MM.1S (cell line): ENCODE measurements around the gene ZNF331.

Source experiments
- DNase-seq: peaks from one replicate; pipeline ENCODE4 v3.0.0-alpha.2; 2015
- H2AFZ ChIP-seq: fragments of 300-600 bp; sonication (generic); 2 replicates; pipeline ENCODE4 v1.6.0; 2016; ENCODE audit warnings: antibody characterized with exemption, low read length
- H3F3A ChIP-seq: fragments of 300-600 bp; sonication (generic); 2 replicates; pipeline ENCODE4 v1.6.1; 2016; ENCODE audit warnings: mild to moderate bottlenecking, antibody characterized with exemption, low read length, moderate library complexity, mixed read lengths; ENCODE audit not compliant: insufficient read depth
- H3K27ac ChIP-seq: fragments of 300-600 bp; sonication (generic); 2 replicates; pipeline ENCODE4 v1.5.1; 2016; ENCODE audit warnings: mild to moderate bottlenecking, low read length
- H3K27me3 ChIP-seq: fragments of 300-600 bp; sonication (generic); replicated peaks from 2 replicates; pipeline ENCODE4 v1.6.0; 2016; ENCODE audit warnings: low read length; ENCODE audit not compliant: insufficient read depth
- H3K36me3 ChIP-seq: fragments of 300-600 bp; sonication (generic); replicated peaks from 2 replicates; pipeline ENCODE4 v1.6.1; 2016; ENCODE audit warnings: mild to moderate bottlenecking, low read length, mixed read lengths; ENCODE audit not compliant: insufficient read depth
- H3K4me1 ChIP-seq: fragments of 300-600 bp; sonication (generic); 2 replicates; pipeline ENCODE4 v1.6.1; 2016; ENCODE audit warnings: low read length, mixed read lengths
- H3K4me2 ChIP-seq: fragments of 300-600 bp; sonication (generic); 2 replicates; pipeline ENCODE4 v1.6.0; 2016; ENCODE audit warnings: low read depth, low read length
- H3K4me3 ChIP-seq: fragments of 300-600 bp; sonication (generic); 2 replicates; pipeline ENCODE4 v1.5.1; 2016; ENCODE audit warnings: low read length, mixed read lengths
- H3K79me2 ChIP-seq: fragments of 300-600 bp; sonication (generic); 2 replicates; pipeline ENCODE4 v1.6.1; 2016; ENCODE audit warnings: mixed run types, low read length, mixed read lengths
- H3K9ac ChIP-seq: fragments of 300-600 bp; sonication (generic); 2 replicates; pipeline ENCODE4 v1.6.1; 2016; ENCODE audit warnings: low read length, mixed read lengths
- H3K9me2 ChIP-seq: fragments of 300-600 bp; sonication (generic); replicated peaks from 2 replicates; pipeline ENCODE4 v1.6.1; 2016; ENCODE audit warnings: mild to moderate bottlenecking, low read length, mixed read lengths; ENCODE audit not compliant: insufficient read depth
- H3K9me3 ChIP-seq: fragments of 300-600 bp; sonication (generic); replicated peaks from 2 replicates; pipeline ENCODE4 v1.6.1; 2016; ENCODE audit warnings: mild to moderate bottlenecking, low read length, mixed read lengths; ENCODE audit not compliant: insufficient read depth
- H4K20me1 ChIP-seq: fragments of 300-600 bp; sonication (generic); 2 replicates; pipeline ENCODE4 v1.6.1; 2016; ENCODE audit warnings: mild to moderate bottlenecking, low read length, moderate library complexity, mixed read lengths; ENCODE audit not compliant: insufficient read depth
- CTCF ChIP-seq: fragments of 300-600 bp; sonication (generic); IDR thresholded peaks from 2 replicates; pipeline ENCODE4 v1.5.1; 2016; ENCODE audit warnings: antibody characterized with exemption, low read length, mixed read lengths
- EZH2 ChIP-seq: fragments of 300-600 bp; sonication (generic); optimal IDR thresholded peaks from 2 replicates; pipeline ENCODE3; 2017; ENCODE audit warnings: low read depth, mild to moderate bottlenecking, antibody characterized with exemption, low read length, mixed read lengths
- EZH2phosphoT487 ChIP-seq: fragments of 300-600 bp; sonication (generic); IDR thresholded peaks from 2 replicates; pipeline ENCODE4 v1.6.1; 2018; ENCODE audit warnings: antibody characterized with exemption, low read length

ZNF331 gene

GRCh38 chr19:53608381-53608780 lies 70.4 kb downstream of the ZNF331 start:
- TF ChIP-seq EZH2 = no peak
- TF ChIP-seq EZH2phosphoT487 = no peak
- TF ChIP-seq CTCF = no peak
- H3K9me2 ChIP-seq = no peaks in the 10 kb centered on the region
- H3F3A ChIP-seq = no peaks in the 10 kb centered on the region
- H3K27me3 ChIP-seq = no peaks in the 10 kb centered on the region
- H2AFZ ChIP-seq = no peak overlapping the region
- no peaks in the 10 kb centered on the region for H4K20me1 ChIP-seq
- H3K79me2 ChIP-seq = no peaks in the 10 kb centered on the region
- no peaks in the 10 kb centered on the region for H3K9me3 ChIP-seq
- no peak overlapping the region for H3K27ac ChIP-seq
- no peak overlapping the region for H3K4me2 ChIP-seq
- no peak overlapping the region for H3K9ac ChIP-seq
- no peaks in the 10 kb centered on the region for H3K4me1 ChIP-seq
- no peaks in the 10 kb centered on the region for H3K36me3 ChIP-seq
- H3K4me3 ChIP-seq = no peak overlapping the region
- DNase-seq = no peak

- H3K4me3 ChIP-seq = no peak overlapping the region
- H2AFZ ChIP-seq = no peak overlapping the region
- no peaks in the 10 kb centered on the region for H3K9me3 ChIP-seq
- no peaks in the 10 kb centered on the region for H3K9me2 ChIP-seq
- H3K27me3 ChIP-seq = no peaks in the 10 kb centered on the region
- H3K79me2 ChIP-seq = no peaks in the 10 kb centered on the region
- no peak for DNase-seq
- H3K4me1 ChIP-seq = no peaks in the 10 kb centered on the region
- H3K4me2 ChIP-seq = no peak overlapping the region
- H3K9ac ChIP-seq = no peak overlapping the region
- TF ChIP-seq CTCF = no peak
- H3F3A ChIP-seq = no peaks in the 10 kb centered on the region
- H4K20me1 ChIP-seq = no peaks in the 10 kb centered on the region
- H3K36me3 ChIP-seq = no peaks in the 10 kb centered on the region
- H3K27ac ChIP-seq = no peak overlapping the region
Measured at GRCh38 chr19:53612762-53613526, 75.0 kb downstream of the ZNF331 start.

- H3K4me2 ChIP-seq = no peak overlapping the region
- H3K36me3 ChIP-seq = no peaks in the 10 kb centered on the region
- no peak for DNase-seq
- no peaks in the 10 kb centered on the region for H3K9me2 ChIP-seq
- H4K20me1 ChIP-seq = no peaks in the 10 kb centered on the region
- no peaks in the 10 kb centered on the region for H3K9me3 ChIP-seq
- no peak for TF ChIP-seq EZH2phosphoT487
- TF ChIP-seq EZH2 = no peak
- no peaks in the 10 kb centered on the region for H3F3A ChIP-seq
- no peak overlapping the region for H3K27ac ChIP-seq
- H3K27me3 ChIP-seq = no peaks in the 10 kb centered on the region
- no peak overlapping the region for H2AFZ ChIP-seq
- H3K79me2 ChIP-seq = no peaks in the 10 kb centered on the region
- no peak overlapping the region for H3K9ac ChIP-seq
- H3K4me3 ChIP-seq = no peak overlapping the region
- H3K4me1 ChIP-seq = no peaks in the 10 kb centered on the region
Measured at GRCh38 chr19:53621885-53622740, 84.2 kb downstream of the ZNF331 start.
